GM12878 (cell line): ENCODE measurements around the gene PLXNC1. TPM values are rescaled to one million over a fixed set of nuclear protein-coding genes. Genes with fewer than 3 reads are reported as not detected.

ENCODE experiments used
- ATAC-seq: fragments of 200-7000 bp; cut with Tn5 transposase; 3 replicates; pipeline ENCODE4 v1.9.1; 2020; ENCODE audit warnings: mild to moderate bottlenecking, moderate library complexity
- BruUV-seq: library from RNA; stranded (reverse); fragments of 400-500 nt; replicated peaks from 2 replicates; lab custom pipeline; 2021; lab: Mats Ljungman, UMichigan
- CTCF ChIA-PET: fragments of 300-600 bp; sonication (Branson Sonifier 250); formaldehyde crosslinking; extraction: SDS; loops from one replicate; lab custom pipeline; 2021; ENCODE audit warnings: inconsistent platforms; lab: Yijun Ruan, JAX
- POLR2A ChIA-PET: fragments of 350-600 bp; formaldehyde crosslinking; extraction: SDS; loops from one replicate; lab custom pipeline; 2021; ENCODE audit warnings: inconsistent platforms; lab: Charles Lee
- RAD21 ChIA-PET: fragments of 300-600 bp; sonication (Branson Sonifier 250); formaldehyde crosslinking; loops from one replicate; lab custom pipeline; 2023; ENCODE audit warnings: antibody characterized with exemption; ENCODE audit not compliant: unreplicated experiment; lab: Charles Lee
- SMC1A ChIA-PET: fragments of 300-600 bp; sonication (Branson Sonifier 250); formaldehyde crosslinking; loops from one replicate; lab custom pipeline; 2023; ENCODE audit not compliant: unreplicated experiment, uncharacterized antibody; lab: Charles Lee
- DNase-seq: peaks from one replicate; pipeline ENCODE4 v3.0.0-alpha.2; 2011; ENCODE audit warnings: low read depth, low spot score
- FAIRE-seq: peaks from 3 replicates; lab custom pipeline; 2011; peaks lifted over from hg19 to GRCh38; lab: Jason Lieb, UNC
- H2AFZ ChIP-seq: 2 replicates; pipeline ENCODE4 v1.6.0; 2011; ENCODE audit warnings: low read depth, low read length, control low read depth; ENCODE audit not compliant: control insufficient read depth
- H3K27ac ChIP-seq: 2 replicates; pipeline ENCODE4 v1.5.1; 2011; ENCODE audit warnings: control low read depth; ENCODE audit not compliant: control insufficient read depth, insufficient read depth
- H3K27me3 ChIP-seq, 2 experiments: replicated peaks in 1 of 2; 2 replicates each; pipeline versions ENCODE4 v1.6.0 to v1.6.1; 2011; ENCODE audit warnings: low read length in 1 of 2; ENCODE audit not compliant: control insufficient read depth in 2 of 2, insufficient read depth in 2 of 2
- H3K36me3 ChIP-seq, 2 experiments: 2 replicates each; pipeline ENCODE4 v1.5.1; 2011; ENCODE audit warnings: low read length in 1 of 2; ENCODE audit not compliant: control insufficient read depth in 2 of 2, insufficient read depth in 2 of 2
- H3K4me1 ChIP-seq: 2 replicates; pipeline ENCODE4 v1.6.1; 2011; ENCODE audit warnings: mild to moderate bottlenecking, low read length, moderate library complexity, mixed read lengths; ENCODE audit not compliant: control insufficient read depth, insufficient read depth
- H3K4me2 ChIP-seq: 2 replicates; pipeline ENCODE4 v1.6.0; 2011; ENCODE audit warnings: control low read depth; ENCODE audit not compliant: control insufficient read depth, insufficient read depth
- H3K4me3 ChIP-seq: fragments of 200-600 bp; sonication (generic); 2 replicates; pipeline ENCODE4 v1.5.1; 2016
- H3K79me2 ChIP-seq: 2 replicates; pipeline ENCODE4 v1.6.0; 2011; ENCODE audit warnings: low read length; ENCODE audit not compliant: control insufficient read depth, insufficient read depth
- H3K9ac ChIP-seq: 2 replicates; pipeline ENCODE4 v1.8.0; 2011; ENCODE audit warnings: low read length, control low read depth, mixed read lengths; ENCODE audit not compliant: control insufficient read depth, insufficient read depth
- H3K9me3 ChIP-seq: replicated peaks from 3 replicates; pipeline ENCODE4 v1.5.1; 2011; ENCODE audit warnings: mild to moderate bottlenecking, low read length; ENCODE audit not compliant: control insufficient read depth, insufficient read depth
- H4K20me1 ChIP-seq: 2 replicates; pipeline ENCODE4 v1.6.0; 2011; ENCODE audit not compliant: control insufficient read depth, insufficient read depth
- BMI1 ChIP-seq: fragments of 450-650 bp; IDR thresholded peaks from 2 replicates; pipeline ENCODE4 v1.6.1; 2016; ENCODE audit warnings: mild to moderate bottlenecking, moderate library complexity, borderline replicate concordance
- CEBPB ChIP-seq, 2 experiments: fragments of 150-350 bp in 1 of 2; IDR thresholded peaks; 2 replicates each; pipeline ENCODE4 v1.6.1; 2012 to 2014; ENCODE audit warnings: low read depth in 2 of 2, low read length in 2 of 2, borderline replicate concordance in 1 of 2, inconsistent platforms in 1 of 2
- CHD4 ChIP-seq: fragments of 200-600 bp; sonication (generic); IDR thresholded peaks from 2 replicates; pipeline ENCODE4 v1.6.1; 2016; ENCODE audit warnings: mild to moderate bottlenecking
- CREM ChIP-seq: IDR thresholded peaks from 2 replicates; pipeline ENCODE4 v1.6.1; 2014; ENCODE audit warnings: antibody characterized with exemption, low read depth
- EED ChIP-seq: sonication (generic); IDR thresholded peaks from 2 replicates; pipeline ENCODE4 v1.6.1; 2016; ENCODE audit warnings: antibody characterized with exemption, low read depth
- EGR1 ChIP-seq, 2 experiments: IDR thresholded peaks; 1 replicate in 1 of 2; 2 replicates in 1 of 2; pipeline ENCODE4 v1.6.1; 2011 to 2012; ENCODE audit warnings: low read depth in 2 of 2, low read length in 2 of 2, borderline replicate concordance in 1 of 2, mild to moderate bottlenecking in 1 of 2, moderate library complexity in 1 of 2
- JUNB ChIP-seq: IDR thresholded peaks from 2 replicates; pipeline ENCODE4 v1.6.1; 2016; ENCODE audit warnings: antibody characterized with exemption, mild to moderate bottlenecking
- KLF5 ChIP-seq: fragments of 450-650 bp; IDR thresholded peaks from 2 replicates; pipeline ENCODE4 v1.6.1; 2014; ENCODE audit warnings: mild to moderate bottlenecking; ENCODE audit not compliant: partially characterized antibody
- NFIC ChIP-seq: IDR thresholded peaks from 2 replicates; pipeline ENCODE4 v1.6.1; 2012; ENCODE audit warnings: low read depth, mild to moderate bottlenecking, inconsistent platforms, low read length, moderate library complexity
- NFYB ChIP-seq: IDR thresholded peaks from 2 replicates; pipeline ENCODE4 v1.6.1; 2011; ENCODE audit warnings: low read depth, mild to moderate bottlenecking, low read length, improper control_type of control experiment, moderate library complexity; ENCODE audit not compliant: insufficient read depth
- SMAD5 ChIP-seq: IDR thresholded peaks from 2 replicates; pipeline ENCODE4 v1.6.1; 2016; ENCODE audit warnings: antibody characterized with exemption, low read depth
- STAT1 ChIP-seq: fragments of 450-650 bp; conservative IDR thresholded peaks from 2 replicates; pipeline ENCODE4 v1.6.1; 2014; ENCODE audit warnings: antibody characterized with exemption, mild to moderate bottlenecking
- STAT3 ChIP-seq: IDR thresholded peaks from 2 replicates; pipeline ENCODE4 v1.6.1; 2011; ENCODE audit warnings: low read depth, low read length, improper control_type of control experiment
- TCF7 ChIP-seq: IDR thresholded peaks from 2 replicates; pipeline ENCODE4 v1.6.1; 2014; ENCODE audit warnings: antibody characterized with exemption, borderline replicate concordance
- WGBS: methylation state at CpG from one replicate; pipeline ENCODE4 v1.1.6; 2016; ENCODE audit warnings: low lambda C conversion rate; ENCODE audit not compliant: insufficient replicate concordance, insufficient coverage; ENCODE audit errors: missing lambda C conversion rate; 5-methylcytosine and 5-hydroxymethylcytosine counted together
- in situ Hi-C: fragments of 300-500 bp; cut with MboI; formaldehyde crosslinking; loops from 9 replicates; pipeline ENCODE4 v1.14.3; 2018; ENCODE audit warnings: mixed read lengths
- intact Hi-C: fragments of 100-400 bp; cut with micrococcal nuclease; formaldehyde crosslinking; loops from one replicate; pipeline ENCODE4 v1.14.2; 2022; ENCODE audit not compliant: unreplicated experiment
- polyA plus RNA-seq, 11 experiments: library from polyadenylated mRNA; depleted of rRNA in 4 of 11; unstranded in 6 of 11; stranded (reverse) in 5 of 11; fragments of >200 nt; fragmentation: Nextera tagmentation in 4 of 11; fragmentation: Illumina TruSeq in 1 of 11; extraction: Ambion mirVana in 4 of 11; extraction: Trizol in 1 of 11; gene quantifications; 1 replicate in 1 of 11; 2 replicates in 10 of 11; pipeline versions ENCODE4 v1.2.1 to v1.2.3, GENCODE V29; 2011 to 2016; ENCODE audit warnings: inconsistent platforms in 2 of 11, missing spikeins in 2 of 11, low read depth in 1 of 11
- total RNA-seq, 4 experiments: library from RNA; depleted of rRNA in 3 of 4; stranded (reverse); fragments of >200 nt in 3 of 4; fragmentation: Illumina TruSeq in 1 of 4; extraction: Trizol in 1 of 4; gene quantifications; 2 replicates each; pipeline versions ENCODE4 v1.2.1 to v1.2.3, GENCODE V29; 2013 to 2021
- TF ChIP-seq, protein P1 (sequence below), 3 experiments: IDR thresholded peaks in 2 of 3; conservative IDR thresholded peaks in 1 of 3; 2 replicates each; pipeline ENCODE4 v1.5.1; 2011; ENCODE audit warnings: low read depth in 3 of 3, low read length in 3 of 3, mild to moderate bottlenecking in 3 of 3, control low read depth in 2 of 3, moderate library complexity in 2 of 3, inconsistent platforms in 1 of 3, mixed read lengths in 1 of 3; ENCODE audit not compliant: control insufficient read depth in 2 of 3, insufficient read depth in 1 of 3; ENCODE audit errors: extremely low read depth in 1 of 3
- TF ChIP-seq, protein P2 (sequence below): fragments of 450-650 bp; IDR thresholded peaks from 2 replicates; pipeline ENCODE4 v1.6.1; 2016; ENCODE audit warnings: mild to moderate bottlenecking

PLXNC1 gene
- total and polyA plus RNA-seq, 10 of the 15 experiments (the other 5 are each of a cell fraction or from before 2014, with no cell fraction given) = 5.2 to 41.2 (median 24.6) TPM

DNA sequence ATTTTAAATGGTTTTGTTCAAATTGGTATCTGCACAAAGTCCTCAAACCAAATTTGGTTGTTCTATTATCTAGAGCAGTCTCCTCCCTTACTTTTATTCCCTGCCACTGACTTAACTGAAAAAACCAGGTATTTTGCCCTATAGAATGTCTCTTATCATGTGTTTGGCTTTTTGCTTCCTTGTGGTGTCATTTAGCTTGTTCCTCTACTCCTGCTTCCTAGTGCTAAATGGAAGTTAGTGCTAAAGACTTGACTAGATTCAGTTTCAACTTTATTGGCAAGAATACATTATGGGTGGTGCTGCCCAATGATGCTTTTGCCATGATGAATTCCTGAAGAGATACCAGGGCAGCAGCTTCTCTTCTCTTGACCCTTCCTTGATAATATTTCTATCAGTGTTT lies 29.7 kb downstream of the PLXNC1 start:
- intact Hi-C loops = no loop called here
- no peak for ATAC-seq

DNA sequence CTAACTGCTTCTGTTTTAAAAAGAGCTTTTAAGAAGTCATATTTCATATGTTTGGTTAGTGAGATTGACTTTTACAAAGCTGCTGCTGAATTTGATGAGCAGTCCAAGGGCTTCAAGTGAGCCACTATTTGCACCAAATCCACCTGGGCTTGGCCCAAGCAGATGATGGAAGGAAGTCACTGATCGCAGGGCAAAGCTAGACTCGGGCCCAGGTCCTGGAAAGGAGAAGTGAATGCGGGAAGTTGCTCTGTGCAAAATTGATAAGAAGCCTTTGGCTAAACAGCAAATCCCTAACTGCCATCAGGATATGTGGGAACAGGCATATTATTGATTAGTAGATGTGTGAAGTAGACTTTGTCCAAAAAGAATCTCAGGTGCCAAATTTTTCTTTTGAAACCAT lies 30.5 kb downstream of the PLXNC1 start:
- Histone ChIP-seq H2AFZ (no peak overlapping the region), H3K79me2 (peaks cover 6% of the 10 kb centered on the region), H3K27me3 (no peaks in the 10 kb centered on the region), H3K4me3 (no peak overlapping the region), H3K9me3 (peaks cover 8% of the 10 kb centered on the region), H3K36me3 (peaks cover 0 to 15% of the 10 kb centered on the region in 2 experiments; a peak in 1 of 4 replicates), H3K4me2 (no peak overlapping the region), H3K27ac (no peak overlapping the region), H3K4me1 (peaks cover 28% of the 10 kb centered on the region), H4K20me1 (no peaks in the 10 kb centered on the region), H3K9ac (no peak overlapping the region)
- ChIA-PET CTCF (interaction anchor here (0.5 to 5.4 kb wide), 7 partner anchors 9 to 588 kb away, joined by 3 to 27 read pairs (median 4); no protein-coding TSS in a partner anchor), RAD21 (interaction anchor here (0.9 to 8.2 kb wide), 5 partner anchors 9 to 47 kb away, joined by 3 to 107 read pairs (median 4); no protein-coding TSS in a partner anchor), SMC1A (interaction anchor here (0.7 to 16.3 kb wide), 7 partner anchors 14 to 143 kb away, joined by 3 to 367 read pairs (median 21); partner anchors contain the start of gene PLXNC1), POLR2A (interaction anchor here (1.0 to 1.8 kb wide), 4 partner anchors 15 to 26 kb away, joined by 3 to 7 read pairs (median 4); no protein-coding TSS in a partner anchor)
- FAIRE-seq (no peak), DNase-seq (no peak), ATAC-seq (no peak)
- 63% methylated on average over 3 of the region's 3 CpGs for WGBS
- BruUV-seq = no TSS peak
- intact Hi-C loops = no loop called here
- in situ Hi-C loops = no loop called here
- no peak for TF ChIP-seq EED
- TF ChIP-seq BMI1 = no peak
- TF ChIP-seq NFIC = no peak
- TF ChIP-seq EGR1 (IDR thresholded peaks at IDR 0.05; ENCODE audit: borderline replicate concordance in 1 of 2, low read depth in 2 of 2, low read length in 2 of 2) = no peak
- TF ChIP-seq CHD4 = no peak
- TF ChIP-seq STAT3 = no peak
- no peak for TF ChIP-seq CREM
- TF ChIP-seq TCF7 = no peak
- no peak for TF ChIP-seq NFYB
- TF ChIP-seq, protein P1, sequence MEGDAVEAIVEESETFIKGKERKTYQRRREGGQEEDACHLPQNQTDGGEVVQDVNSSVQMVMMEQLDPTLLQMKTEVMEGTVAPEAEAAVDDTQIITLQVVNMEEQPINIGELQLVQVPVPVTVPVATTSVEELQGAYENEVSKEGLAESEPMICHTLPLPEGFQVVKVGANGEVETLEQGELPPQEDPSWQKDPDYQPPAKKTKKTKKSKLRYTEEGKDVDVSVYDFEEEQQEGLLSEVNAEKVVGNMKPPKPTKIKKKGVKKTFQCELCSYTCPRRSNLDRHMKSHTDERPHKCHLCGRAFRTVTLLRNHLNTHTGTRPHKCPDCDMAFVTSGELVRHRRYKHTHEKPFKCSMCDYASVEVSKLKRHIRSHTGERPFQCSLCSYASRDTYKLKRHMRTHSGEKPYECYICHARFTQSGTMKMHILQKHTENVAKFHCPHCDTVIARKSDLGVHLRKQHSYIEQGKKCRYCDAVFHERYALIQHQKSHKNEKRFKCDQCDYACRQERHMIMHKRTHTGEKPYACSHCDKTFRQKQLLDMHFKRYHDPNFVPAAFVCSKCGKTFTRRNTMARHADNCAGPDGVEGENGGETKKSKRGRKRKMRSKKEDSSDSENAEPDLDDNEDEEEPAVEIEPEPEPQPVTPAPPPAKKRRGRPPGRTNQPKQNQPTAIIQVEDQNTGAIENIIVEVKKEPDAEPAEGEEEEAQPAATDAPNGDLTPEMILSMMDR (IDR thresholded peaks at IDR 0.05 in 2 of 3, conservative IDR thresholded peaks at IDR 0.05 in 1 of 3; ENCODE audit: control insufficient read depth in 2 of 3, extremely low read depth in 1 of 3, insufficient read depth in 1 of 3, low read depth in 3 of 3, low read length in 3 of 3) = no peak
- TF ChIP-seq SMAD5 = no peak
- TF ChIP-seq, protein P2, sequence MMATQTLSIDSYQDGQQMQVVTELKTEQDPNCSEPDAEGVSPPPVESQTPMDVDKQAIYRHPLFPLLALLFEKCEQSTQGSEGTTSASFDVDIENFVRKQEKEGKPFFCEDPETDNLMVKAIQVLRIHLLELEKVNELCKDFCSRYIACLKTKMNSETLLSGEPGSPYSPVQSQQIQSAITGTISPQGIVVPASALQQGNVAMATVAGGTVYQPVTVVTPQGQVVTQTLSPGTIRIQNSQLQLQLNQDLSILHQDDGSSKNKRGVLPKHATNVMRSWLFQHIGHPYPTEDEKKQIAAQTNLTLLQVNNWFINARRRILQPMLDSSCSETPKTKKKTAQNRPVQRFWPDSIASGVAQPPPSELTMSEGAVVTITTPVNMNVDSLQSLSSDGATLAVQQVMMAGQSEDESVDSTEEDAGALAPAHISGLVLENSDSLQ = no peak
- no peak for TF ChIP-seq KLF5
- no peak for TF ChIP-seq STAT1

More for the DNA sequence above, 29.7 kb downstream of the PLXNC1 start:
- H3K4me2 ChIP-seq = no peak overlapping the region
- H3K9ac ChIP-seq = no peak overlapping the region
- no peak overlapping the region for H2AFZ ChIP-seq
- H3K4me1 ChIP-seq = peaks cover 36% of the 10 kb centered on the region
- no peak overlapping the region for H3K27ac ChIP-seq
- DNase-seq (no peak), FAIRE-seq (no peak)
- H4K20me1 ChIP-seq = no peaks in the 10 kb centered on the region
- in situ Hi-C loops = no loop called here
- H3K27me3 ChIP-seq = no peaks in the 10 kb centered on the region
- peaks cover 8% of the 10 kb centered on the region for H3K79me2 ChIP-seq
- no peak overlapping the region for H3K4me3 ChIP-seq
- ChIA-PET POLR2A (interaction anchor here (0.9 to 1.4 kb wide), 4 partner anchors 14 to 27 kb away, joined by 3 to 4 read pairs (median 3); no protein-coding TSS in a partner anchor), RAD21 (interaction anchor here (0.9 to 8.2 kb wide), 6 partner anchors 10 to 85 kb away, joined by 3 to 107 read pairs (median 4); no protein-coding TSS in a partner anchor), SMC1A (interaction anchor here (1.1 to 16.3 kb wide), 8 partner anchors 10 to 76 kb away, joined by 3 to 367 read pairs (median 15); partner anchors contain the start of gene PLXNC1), CTCF (interaction anchor here (1.0 to 5.4 kb wide), 11 partner anchors 8 to 44 kb away, joined by 3 to 27 read pairs (median 4); no protein-coding TSS in a partner anchor)
- peaks cover 8% of the 10 kb centered on the region for H3K9me3 ChIP-seq
- H3K36me3 ChIP-seq = peaks cover 0 to 13% of the 10 kb centered on the region in 2 experiments; a peak in 1 of 4 replicates
- TF ChIP-seq JUNB (no peak), CEBPB (IDR thresholded peaks at IDR 0.05; ENCODE audit: borderline replicate concordance in 1 of 2, low read depth in 2 of 2, low read length in 2 of 2) (no peak)
- no TSS peak for BruUV-seq
